ENCODE results near the gene CDY2A.
"Not testable (repeated sequence)": the region's sequence is repeated elsewhere in the genome, so short reads cannot be mapped to it uniquely, and the experiment has no call there.

- not testable (repeated sequence) for TF ChIP-seq CTCF, POLR2A (IDR thresholded peaks at IDR 0.05)
These were observed 9.3 kb downstream of the CDY2A start for GRCh38 chrY:18034864-18035263.
